HG03520 (cell line): ENCODE data around the gene SCLT1.

Source experiments
- ATAC-seq: cut with Tn5 transposase; IDR thresholded peaks from one replicate; pipeline ENCODE4 v1.9.1; 2021; ENCODE audit warnings: mild to moderate bottlenecking, moderate library complexity; ENCODE audit not compliant: unreplicated experiment

Gene SCLT1

GRCh38 chr4:128879283-128879682 is 214.1 kb downstream of the SCLT1 start:
- no peak for ATAC-seq

GRCh38 chr4:128877934-128878333 is 215.4 kb downstream of the SCLT1 start:
- no peak for ATAC-seq

DNA sequence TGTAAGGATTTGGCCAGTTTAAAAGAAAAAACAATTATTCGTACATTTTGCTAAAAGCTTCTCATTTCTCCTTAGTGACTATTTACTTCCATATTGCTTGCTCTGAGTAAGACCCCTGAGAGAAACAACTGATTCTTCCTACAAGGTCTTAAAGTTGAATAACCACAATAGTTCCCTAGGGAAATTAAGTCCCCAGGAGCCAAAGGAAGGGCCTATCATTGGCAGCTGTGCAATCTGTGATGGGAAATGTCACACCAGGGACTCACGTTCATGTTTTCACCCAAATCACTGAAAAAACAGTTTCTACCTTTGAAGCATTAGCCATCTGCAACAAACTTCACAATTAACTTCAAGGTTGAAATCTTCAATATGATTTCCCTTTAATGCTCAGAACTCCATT is 217.1 kb downstream of the SCLT1 start:
- ATAC-seq = no peak

- ATAC-seq = no peak
These were observed 221.4 kb downstream of the SCLT1 start for GRCh38 chr4:128871948-128872347.

DNA sequence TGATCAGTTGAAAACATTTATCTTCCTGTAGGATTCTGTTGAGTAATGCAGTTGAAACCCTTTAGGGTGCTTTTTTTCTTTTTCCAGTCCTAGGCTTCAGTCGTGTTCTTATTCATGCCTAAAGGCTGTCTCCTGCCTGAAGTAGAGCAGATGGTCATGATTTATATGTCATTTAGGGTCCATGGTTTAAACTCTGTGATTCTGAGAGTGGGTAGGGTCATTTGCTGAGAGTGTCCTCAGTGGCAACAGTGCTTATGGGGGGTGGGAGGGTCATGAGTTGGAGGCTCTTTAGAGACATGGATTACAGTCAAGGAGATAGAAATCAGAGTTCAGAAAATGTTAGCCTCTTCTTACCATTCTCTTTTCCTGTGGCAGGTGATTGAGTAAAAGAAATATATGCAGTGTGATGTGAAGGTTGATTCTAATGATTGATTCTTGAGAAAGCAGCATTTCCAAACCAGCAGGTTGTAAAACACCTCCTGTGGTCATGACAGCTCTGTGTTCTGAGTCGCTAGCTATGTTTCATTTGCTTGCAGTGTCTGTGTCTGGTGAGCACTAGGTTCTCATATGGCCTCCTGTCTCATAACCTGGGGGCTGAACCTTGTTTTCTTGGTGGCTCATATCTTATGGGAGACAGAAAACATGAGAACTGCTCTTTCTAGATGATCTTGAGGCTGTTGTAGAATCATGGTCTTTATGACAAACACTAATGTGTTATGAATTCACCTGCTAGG is 223.4 kb downstream of the SCLT1 start:
- no peak for ATAC-seq

DNA sequence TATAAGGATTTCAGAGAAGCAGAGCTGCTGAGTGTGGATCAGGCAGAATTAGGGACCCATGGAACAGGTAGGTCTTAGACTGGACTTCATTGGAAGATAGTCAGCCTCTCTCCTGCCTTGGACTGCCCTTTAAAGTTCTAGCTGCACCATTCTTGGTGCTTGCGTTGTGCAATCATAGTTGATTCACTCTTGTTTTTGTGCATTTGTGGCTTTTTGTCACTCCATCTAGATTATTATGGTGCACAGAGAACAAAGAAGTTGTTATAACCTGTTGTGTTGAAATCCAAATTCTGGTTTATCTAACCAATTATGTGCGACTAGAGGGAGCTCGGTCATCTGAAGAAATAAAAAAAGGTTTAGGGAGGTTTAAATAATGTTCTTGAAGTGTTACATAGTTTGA is 224.6 kb downstream of the SCLT1 start:
- no peak for ATAC-seq

GRCh38 chr4:128866691-128867090 is 226.6 kb downstream of the SCLT1 start:
- ATAC-seq = no peak

GRCh38 chr4:128866269-128866668 is 227.1 kb downstream of the SCLT1 start:
- ATAC-seq = no peak

DNA sequence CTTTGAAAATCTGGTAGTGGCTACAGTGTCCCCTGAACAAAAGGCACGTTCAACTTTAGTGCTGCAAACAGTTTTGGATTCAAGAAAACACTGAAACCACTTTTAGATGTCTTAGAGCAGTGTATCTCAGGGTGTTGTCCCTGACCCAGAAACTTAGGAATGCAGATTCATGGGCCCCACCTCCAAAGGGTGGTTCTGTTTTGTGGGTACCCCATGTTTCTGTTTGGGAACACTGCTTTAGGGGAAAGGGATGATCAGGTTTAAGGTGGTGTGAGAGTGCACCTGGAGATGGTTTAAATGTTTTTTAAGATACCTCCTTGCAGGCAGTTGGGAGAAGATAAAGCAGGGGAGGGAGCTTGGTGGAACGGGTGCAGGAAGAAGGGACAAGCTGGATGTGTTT is 228.2 kb downstream of the SCLT1 start:
- ATAC-seq = no peak

DNA sequence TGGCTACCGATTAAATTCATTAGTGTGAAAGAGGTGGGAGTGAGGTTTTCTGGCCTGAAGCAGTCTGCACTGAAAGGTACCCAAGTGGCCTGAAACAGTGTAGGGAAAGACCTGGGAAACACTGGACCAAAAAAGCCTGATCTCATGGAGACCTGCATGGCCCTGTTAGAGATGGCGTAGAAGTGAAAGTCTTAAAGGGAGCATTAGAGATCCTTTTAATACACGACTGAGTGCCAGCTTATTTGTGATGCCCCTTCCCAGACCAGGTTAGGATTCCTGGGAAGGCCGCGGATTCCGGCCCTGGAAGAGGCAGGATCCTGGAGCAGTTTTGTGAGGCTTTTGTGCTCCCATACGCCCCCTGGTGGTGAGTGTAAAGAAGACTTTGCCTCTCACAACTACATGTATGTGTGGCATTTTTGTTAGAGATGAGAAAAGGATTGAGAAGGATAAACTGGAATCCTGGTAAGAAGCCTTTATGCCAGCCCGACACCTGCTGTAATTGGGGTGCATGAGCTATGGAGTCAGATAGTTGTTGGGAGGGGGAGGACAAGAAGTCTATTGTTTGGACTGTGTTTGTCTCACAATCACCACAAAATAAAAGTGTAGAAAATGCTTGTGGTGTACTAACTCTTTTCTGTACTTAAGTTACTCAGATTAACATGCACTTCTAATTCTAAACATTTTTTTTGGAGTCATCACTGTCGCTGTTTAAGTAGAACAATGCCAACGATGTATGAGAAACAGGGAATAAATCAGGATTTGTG is 229.8 kb downstream of the SCLT1 start:
- ATAC-seq = no peak

GRCh38 chr4:128862608-128863311 is 230.6 kb downstream of the SCLT1 start:
- peak; percentile 52 for ATAC-seq

DNA sequence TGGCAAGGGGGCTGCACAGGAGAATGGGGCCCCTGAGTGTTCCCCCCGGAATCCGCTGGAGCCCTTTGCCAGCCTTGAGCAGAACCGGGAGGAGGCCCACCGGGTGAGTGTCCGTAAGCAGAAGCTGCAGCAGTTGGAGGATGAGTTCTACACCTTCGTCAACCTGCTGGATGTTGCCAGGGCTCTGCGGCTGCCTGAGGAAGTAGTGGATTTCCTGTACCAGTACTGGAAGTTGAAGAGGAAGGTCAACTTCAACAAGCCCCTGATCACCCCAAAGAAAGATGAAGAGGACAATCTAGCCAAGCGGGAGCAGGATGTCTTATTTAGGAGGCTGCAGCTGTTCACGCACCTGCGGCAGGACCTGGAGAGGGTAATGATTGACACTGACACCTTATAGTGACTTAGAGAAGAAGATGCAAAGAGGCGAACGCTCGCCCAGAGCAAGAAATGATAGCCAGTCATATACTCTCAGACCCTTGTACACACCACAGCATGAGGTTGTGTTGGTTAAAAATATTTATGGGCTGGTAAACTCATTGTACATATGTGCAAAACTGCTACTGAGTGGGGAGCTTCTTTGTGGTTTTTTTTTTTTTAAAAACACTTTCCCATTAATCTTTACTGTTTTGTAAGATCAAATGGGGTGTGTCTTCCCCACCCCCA is 231.4 kb downstream of the SCLT1 start:
- ATAC-seq = peak; percentile 1

- ATAC-seq = no peak
These were observed 233.3 kb downstream of the SCLT1 start for GRCh38 chr4:128859887-128860677.

GRCh38 chr4:128858879-128859671 is 234.3 kb downstream of the SCLT1 start:
- ATAC-seq = no peak

DNA sequence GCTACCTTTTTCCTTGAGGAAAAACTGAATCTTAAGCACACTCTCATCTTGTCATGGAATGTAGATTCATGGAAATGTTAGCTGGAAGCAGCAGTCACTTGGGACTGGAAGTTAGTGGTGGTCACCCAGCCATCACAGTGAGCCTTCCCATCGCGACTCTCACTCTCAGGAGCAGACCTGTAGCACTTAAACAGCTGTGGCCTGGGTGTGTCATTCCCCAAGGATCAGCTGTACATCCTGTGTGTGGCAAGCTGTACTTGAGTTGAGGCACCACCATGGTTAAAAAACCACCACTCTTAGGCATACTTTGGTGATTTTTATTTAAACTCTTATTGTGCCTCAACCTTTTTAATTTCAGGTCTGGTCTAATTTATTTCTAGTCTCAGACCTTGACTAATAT is 237.1 kb downstream of the SCLT1 start:
- ATAC-seq = no peak

DNA sequence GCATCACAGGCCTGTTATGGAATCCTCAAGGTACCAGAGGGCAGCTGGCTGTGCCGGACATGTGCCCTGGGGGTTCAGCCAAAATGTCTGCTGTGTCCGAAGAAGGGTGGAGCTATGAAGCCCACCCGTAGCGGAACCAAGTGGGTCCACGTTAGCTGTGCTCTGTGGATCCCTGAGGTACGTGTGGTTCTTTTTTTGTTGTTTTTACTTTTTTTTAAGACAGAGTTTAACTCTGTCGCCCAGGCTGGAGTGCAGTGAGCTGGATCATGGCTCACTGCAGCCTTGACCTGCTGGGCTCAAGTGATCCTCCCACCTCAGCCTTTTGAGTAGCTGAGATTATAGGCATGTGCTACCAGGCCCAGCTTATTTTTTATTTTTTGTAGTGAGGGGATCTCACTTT is 237.7 kb downstream of the SCLT1 start:
- ATAC-seq = no peak

- no peak for ATAC-seq
These were observed 238.9 kb downstream of the SCLT1 start for GRCh38 chr4:128854433-128854832.

- ATAC-seq = no peak
These were observed 239.6 kb downstream of the SCLT1 start for GRCh38 chr4:128853741-128854140.

DNA sequence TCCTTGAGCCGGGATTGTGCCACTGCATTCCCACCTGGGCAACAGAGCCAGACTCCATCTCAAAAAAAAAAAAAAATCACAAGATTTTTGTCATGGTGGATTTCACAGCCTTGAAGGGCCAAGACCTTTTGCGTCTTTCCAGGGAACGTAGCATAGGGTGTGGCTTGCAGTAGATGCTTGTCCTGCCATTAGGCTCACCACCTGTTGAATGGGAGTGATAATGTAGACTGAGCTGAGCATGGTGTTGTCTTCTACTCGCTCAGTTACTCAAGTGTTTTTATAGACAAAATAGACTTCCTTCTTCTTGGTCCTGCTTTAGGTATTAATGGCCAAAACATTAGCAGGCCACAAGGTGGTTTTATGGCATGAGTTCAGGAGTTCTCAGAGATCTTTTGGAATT is 243.1 kb downstream of the SCLT1 start:
- ATAC-seq = no peak

DNA sequence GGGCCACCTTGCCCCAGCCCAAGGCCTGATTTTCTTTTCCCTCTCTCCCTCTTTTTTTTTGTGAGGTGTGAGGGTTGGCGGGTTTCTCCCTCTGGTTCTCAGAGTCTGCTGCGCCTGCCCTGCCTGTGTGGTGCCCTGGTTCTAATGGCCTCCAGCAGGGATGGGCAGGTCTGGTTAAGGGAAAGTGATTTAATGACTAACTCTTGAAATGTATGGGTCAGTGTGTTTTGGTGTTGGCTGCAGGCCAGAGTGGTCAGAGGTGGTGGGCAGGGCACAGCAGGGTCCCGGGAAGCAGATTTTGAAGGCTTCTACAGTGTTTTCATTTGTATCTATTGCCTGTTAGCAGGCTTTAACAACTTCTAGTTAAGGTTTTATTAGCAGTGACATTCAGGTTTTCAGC is 244.9 kb downstream of the SCLT1 start:
- ATAC-seq = no peak
